Measurements from ENCODE around the gene SH3GL2.

The SH3GL2 gene

DNA sequence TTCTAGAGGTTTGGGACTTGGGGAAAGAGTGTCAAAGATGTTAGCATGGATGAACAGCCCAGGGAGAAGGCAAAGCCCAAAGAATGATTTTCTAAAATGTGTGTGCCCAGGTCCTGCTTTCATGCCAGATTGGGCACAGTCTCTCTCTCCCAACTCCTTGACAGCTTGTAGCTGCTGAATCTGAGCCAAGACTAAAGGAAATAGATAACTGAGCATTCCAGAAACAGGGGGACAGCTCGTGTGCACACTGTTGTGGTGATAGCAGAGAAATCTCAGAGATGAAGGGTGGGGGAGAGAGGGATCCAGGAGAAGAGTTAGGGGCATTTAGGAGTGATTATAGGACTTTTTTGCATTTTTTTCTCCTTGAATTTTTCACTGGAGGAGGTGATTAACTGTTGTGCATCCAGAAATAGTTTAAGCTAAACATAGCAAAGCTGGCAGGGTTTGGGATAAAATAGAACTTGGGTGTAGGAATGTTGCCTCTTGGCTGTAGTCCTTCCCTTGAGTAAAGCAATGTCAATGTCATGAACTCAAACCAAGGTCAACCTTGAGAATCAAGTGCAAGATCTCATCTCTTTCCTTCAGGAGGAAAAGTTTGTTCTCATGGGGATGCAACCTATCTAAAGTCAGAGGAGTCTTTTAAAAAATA is 245.9 kb downstream of the SH3GL2 start:
- Histone ChIP-seq H3K4me3 (ENCODE audit: low read length) (no peak overlapping the region), H3K9me3 (ENCODE audit: control insufficient read depth, low read depth, low read length) (no peaks in the 10 kb centered on the region), H3K27me3 (ENCODE audit: control insufficient read depth, insufficient read depth, low read length) (no peaks in the 10 kb centered on the region), H3K36me3 (ENCODE audit: control insufficient read depth, low read depth, low read length) (no peaks in the 10 kb centered on the region), H3K9ac (ENCODE audit: low read length) (no peak overlapping the region), H3K4me1 (ENCODE audit: control insufficient read depth, low read depth, low read length) (peaks cover 4% of the 10 kb centered on the region), H3K27ac (ENCODE audit: low read length) (no peak overlapping the region)

DNA sequence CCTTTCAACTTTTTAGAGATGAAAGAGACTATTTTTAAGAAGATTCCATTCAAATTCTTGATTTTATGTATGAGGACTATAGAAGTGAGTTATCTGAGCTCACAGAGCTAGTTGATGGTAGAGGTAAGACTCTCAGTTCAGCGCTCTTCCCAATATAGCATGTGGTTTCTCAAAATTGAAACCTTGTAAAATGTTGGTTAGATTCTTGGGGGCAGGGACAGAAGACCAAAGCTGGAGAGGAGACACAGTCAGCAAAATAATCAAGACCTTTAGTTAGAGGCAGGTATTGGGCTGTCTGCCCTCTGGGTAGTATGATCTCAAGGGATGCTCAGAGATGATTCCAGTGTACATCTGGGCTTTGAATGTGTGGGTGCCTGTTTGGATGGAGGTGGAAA is 246.4 kb downstream of the SH3GL2 start:
- Histone ChIP-seq H3K27ac (ENCODE audit: low read length) (no peak overlapping the region), H3K4me3 (ENCODE audit: low read length) (no peak overlapping the region), H3K9ac (ENCODE audit: low read length) (no peak overlapping the region), H3K36me3 (ENCODE audit: control insufficient read depth, low read depth, low read length) (no peaks in the 10 kb centered on the region), H3K9me3 (ENCODE audit: control insufficient read depth, low read depth, low read length) (no peaks in the 10 kb centered on the region), H3K27me3 (ENCODE audit: control insufficient read depth, insufficient read depth, low read length) (no peaks in the 10 kb centered on the region), H3K4me1 (ENCODE audit: control insufficient read depth, low read depth, low read length) (peaks cover 4% of the 10 kb centered on the region)

DNA sequence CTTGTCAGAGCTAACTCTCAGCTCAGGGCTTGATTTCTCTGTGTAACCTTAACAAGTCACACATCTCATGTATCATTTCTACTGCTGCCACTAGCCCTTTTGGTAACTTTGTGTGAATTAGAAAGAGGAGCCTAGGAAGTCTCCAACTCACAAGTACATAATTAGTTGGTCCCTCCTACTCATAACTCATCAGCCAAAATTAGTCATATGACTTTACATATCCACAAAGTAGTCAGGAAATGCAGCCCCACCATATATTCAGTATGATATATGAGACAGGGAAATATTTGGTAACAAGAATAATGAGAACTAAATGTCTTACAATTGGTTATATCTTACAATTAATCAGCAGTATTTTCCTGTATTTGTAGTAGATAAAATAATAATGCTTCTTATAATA is 250.2 kb downstream of the SH3GL2 start:
- H3K4me1 ChIP-seq (ENCODE audit: control insufficient read depth, low read depth, low read length) = peaks cover 4% of the 10 kb centered on the region
- H3K36me3 ChIP-seq (ENCODE audit: control insufficient read depth, low read depth, low read length) = no peaks in the 10 kb centered on the region
- no peaks in the 10 kb centered on the region for H3K9me3 ChIP-seq (ENCODE audit: control insufficient read depth, low read depth, low read length)
- no peak overlapping the region for H3K4me3 ChIP-seq (ENCODE audit: low read length)
- no peaks in the 10 kb centered on the region for H3K27me3 ChIP-seq (ENCODE audit: control insufficient read depth, insufficient read depth, low read length)
- H3K9ac ChIP-seq (ENCODE audit: low read length) = no peak overlapping the region
- H3K27ac ChIP-seq (ENCODE audit: low read length) = no peak overlapping the region

DNA sequence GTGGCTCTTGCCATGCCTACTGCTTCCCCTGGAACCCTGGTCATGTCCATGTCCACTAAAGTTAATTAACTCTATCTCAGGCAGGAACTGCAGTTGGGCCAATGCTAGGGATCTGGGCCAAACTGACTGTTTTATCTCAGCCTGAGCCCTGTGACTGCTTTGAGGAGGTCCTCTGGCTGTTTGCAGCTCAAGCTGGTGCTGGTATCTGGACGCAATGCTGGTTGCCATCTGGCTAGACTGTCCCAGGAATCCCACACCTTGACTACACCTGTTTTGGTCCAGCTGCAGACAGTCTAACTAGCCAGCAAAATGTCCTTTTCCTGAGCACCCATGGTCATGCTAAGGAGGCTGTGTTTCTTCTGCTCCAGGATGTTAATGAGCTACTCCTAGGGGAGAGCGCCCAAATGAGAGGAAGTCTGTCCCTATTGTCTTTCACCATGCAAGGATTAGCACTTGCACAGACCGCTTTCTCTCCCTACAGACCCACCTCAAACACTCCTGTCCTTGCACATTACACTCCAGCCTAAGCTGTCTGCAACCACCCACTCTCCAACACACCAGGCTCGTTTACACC is 251.0 kb downstream of the SH3GL2 start:
- Histone ChIP-seq H3K9me3 (ENCODE audit: control insufficient read depth, low read depth, low read length) (no peaks in the 10 kb centered on the region), H3K27me3 (ENCODE audit: control insufficient read depth, insufficient read depth, low read length) (no peaks in the 10 kb centered on the region), H3K27ac (ENCODE audit: low read length) (no peak overlapping the region), H3K4me3 (ENCODE audit: low read length) (no peak overlapping the region), H3K36me3 (ENCODE audit: control insufficient read depth, low read depth, low read length) (no peaks in the 10 kb centered on the region), H3K4me1 (ENCODE audit: control insufficient read depth, low read depth, low read length) (no peaks in the 10 kb centered on the region), H3K9ac (ENCODE audit: low read length) (no peak overlapping the region)

DNA sequence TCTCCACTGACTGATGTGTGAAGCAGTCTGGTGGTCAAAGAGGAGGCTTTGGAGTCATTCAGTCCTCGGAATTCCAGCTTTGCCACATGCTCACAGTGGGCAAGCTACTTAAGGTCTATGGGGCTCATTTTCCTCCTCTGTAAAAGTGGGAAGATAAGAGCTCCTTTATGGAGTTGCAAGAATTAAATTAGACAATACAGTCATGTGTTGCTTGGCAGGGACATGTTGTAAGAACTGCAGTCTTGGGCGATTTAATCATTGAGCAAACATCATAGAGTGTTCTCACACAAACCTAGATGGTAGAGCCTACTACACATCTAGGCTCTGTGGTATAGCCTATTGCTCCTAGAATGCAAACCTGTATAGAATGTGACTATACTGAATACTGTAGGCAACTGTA is 253.9 kb downstream of the SH3GL2 start:
- no peaks in the 10 kb centered on the region for H3K27me3 ChIP-seq (ENCODE audit: control insufficient read depth, insufficient read depth, low read length)
- no peak overlapping the region for H3K27ac ChIP-seq (ENCODE audit: low read length)
- no peak overlapping the region for H3K9ac ChIP-seq (ENCODE audit: low read length)
- H3K4me3 ChIP-seq (ENCODE audit: low read length) = no peak overlapping the region
- H3K9me3 ChIP-seq (ENCODE audit: control insufficient read depth, low read depth, low read length) = no peaks in the 10 kb centered on the region
- no peaks in the 10 kb centered on the region for H3K36me3 ChIP-seq (ENCODE audit: control insufficient read depth, low read depth, low read length)
- no peaks in the 10 kb centered on the region for H3K4me1 ChIP-seq (ENCODE audit: control insufficient read depth, low read depth, low read length)

DNA sequence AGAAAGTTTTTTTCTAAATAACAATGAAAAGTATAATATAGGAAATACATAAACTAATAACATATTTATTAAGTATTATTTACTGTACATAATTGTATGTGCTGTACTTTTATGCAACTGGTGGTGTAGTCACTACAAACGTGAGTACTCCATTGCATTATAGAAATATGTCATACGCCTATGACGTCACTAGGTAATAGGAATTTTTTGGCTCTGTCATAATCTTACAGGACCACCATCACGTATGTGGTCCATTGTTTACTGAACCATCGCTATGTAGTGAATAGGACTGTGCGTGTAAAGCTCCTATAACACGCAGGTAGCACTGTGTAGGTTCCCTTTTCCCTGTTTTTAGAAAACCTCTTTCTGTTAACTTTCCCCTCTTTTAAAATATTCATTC is 255.0 kb downstream of the SH3GL2 start:
- Histone ChIP-seq H3K4me3 (ENCODE audit: low read length) (no peak overlapping the region), H3K27ac (ENCODE audit: low read length) (no peak overlapping the region), H3K9me3 (ENCODE audit: control insufficient read depth, low read depth, low read length) (no peaks in the 10 kb centered on the region), H3K27me3 (ENCODE audit: control insufficient read depth, insufficient read depth, low read length) (no peaks in the 10 kb centered on the region), H3K4me1 (ENCODE audit: control insufficient read depth, low read depth, low read length) (no peaks in the 10 kb centered on the region), H3K9ac (ENCODE audit: low read length) (no peak overlapping the region), H3K36me3 (ENCODE audit: control insufficient read depth, low read depth, low read length) (no peaks in the 10 kb centered on the region)

DNA sequence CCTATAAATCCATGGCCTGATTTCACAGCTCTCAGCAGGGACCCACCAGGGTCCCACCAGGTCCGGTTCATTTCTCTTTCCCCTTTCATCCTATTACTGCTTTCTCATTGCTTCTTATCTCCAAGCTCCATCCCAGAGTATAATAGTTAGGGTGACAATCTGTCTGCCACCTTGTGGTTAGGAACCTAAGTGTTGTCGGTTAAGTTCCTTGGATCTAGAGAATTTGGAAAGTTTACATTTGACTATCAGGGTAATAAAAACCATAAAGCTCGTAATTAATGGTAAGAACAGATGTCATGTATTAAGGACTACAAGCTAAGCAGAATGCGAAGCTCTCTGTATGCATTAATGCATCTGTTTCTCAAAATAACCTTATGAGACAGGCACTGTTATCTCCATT is 259.1 kb downstream of the SH3GL2 start:
- H3K27ac ChIP-seq (ENCODE audit: low read length) = no peak overlapping the region
- H3K9ac ChIP-seq (ENCODE audit: low read length) = no peak overlapping the region
- H3K27me3 ChIP-seq (ENCODE audit: control insufficient read depth, insufficient read depth, low read length) = no peaks in the 10 kb centered on the region

DNA sequence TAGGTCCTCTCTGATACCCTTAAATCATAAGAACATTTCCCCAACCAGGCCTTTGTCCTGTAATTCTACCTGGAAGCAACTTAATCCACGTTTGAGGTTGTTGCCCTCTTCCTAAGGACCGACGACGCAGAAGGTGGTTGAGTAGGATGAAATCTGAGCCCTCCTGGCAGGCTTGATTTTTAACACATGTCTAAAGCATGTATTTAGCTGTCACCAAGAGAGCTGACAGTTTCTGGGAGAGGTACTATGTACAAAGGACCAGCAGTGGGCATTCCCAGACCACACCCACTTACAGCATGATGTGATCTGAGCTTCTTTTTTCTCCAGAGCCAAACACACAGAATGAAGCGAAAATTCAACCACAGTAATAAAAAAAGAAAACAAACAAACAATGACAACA is 260.9 kb downstream of the SH3GL2 start:
- Histone ChIP-seq H3K9me3 (ENCODE audit: control insufficient read depth, low read depth, low read length) (no peaks in the 10 kb centered on the region), H3K4me1 (ENCODE audit: control insufficient read depth, low read depth, low read length) (no peaks in the 10 kb centered on the region), H3K36me3 (ENCODE audit: control insufficient read depth, low read depth, low read length) (no peaks in the 10 kb centered on the region), H3K27ac (ENCODE audit: low read length) (no peak overlapping the region), H3K9ac (ENCODE audit: low read length) (no peak overlapping the region), H3K27me3 (ENCODE audit: control insufficient read depth, insufficient read depth, low read length) (no peaks in the 10 kb centered on the region), H3K4me3 (ENCODE audit: low read length) (no peak overlapping the region)

More for the DNA sequence above, 259.1 kb downstream of the SH3GL2 start:
- no peaks in the 10 kb centered on the region for H3K36me3 ChIP-seq (ENCODE audit: control insufficient read depth, low read depth, low read length)
- no peaks in the 10 kb centered on the region for H3K4me1 ChIP-seq (ENCODE audit: control insufficient read depth, low read depth, low read length)
- H3K4me3 ChIP-seq (ENCODE audit: low read length) = no peak overlapping the region
- H3K9me3 ChIP-seq (ENCODE audit: control insufficient read depth, low read depth, low read length) = no peaks in the 10 kb centered on the region

DNA sequence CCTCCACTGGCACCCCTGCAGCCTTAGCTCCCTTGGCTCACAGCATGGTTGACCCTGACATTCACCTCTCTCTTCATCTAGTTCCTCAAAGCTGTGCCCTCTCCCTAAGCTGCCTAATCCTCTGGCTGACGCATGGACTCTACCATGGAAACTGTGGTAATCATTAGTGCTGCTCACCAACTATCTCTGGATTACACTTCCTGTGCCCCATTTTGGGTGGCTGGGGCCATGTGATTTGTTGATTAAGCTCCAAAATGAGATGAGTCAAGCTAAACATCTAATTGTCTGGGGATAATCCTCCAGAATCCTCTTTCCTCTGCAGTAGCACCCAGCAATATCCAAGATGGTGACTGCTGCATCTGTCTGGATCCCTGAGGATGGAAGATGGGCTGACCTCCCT is 264.4 kb downstream of the SH3GL2 start:
- Histone ChIP-seq H3K27ac (ENCODE audit: low read length) (no peak overlapping the region), H3K9me3 (ENCODE audit: control insufficient read depth, low read depth, low read length) (no peaks in the 10 kb centered on the region), H3K36me3 (ENCODE audit: control insufficient read depth, low read depth, low read length) (no peaks in the 10 kb centered on the region), H3K4me3 (ENCODE audit: low read length) (no peak overlapping the region), H3K9ac (ENCODE audit: low read length) (no peak overlapping the region), H3K27me3 (ENCODE audit: control insufficient read depth, insufficient read depth, low read length) (no peaks in the 10 kb centered on the region), H3K4me1 (ENCODE audit: control insufficient read depth, low read depth, low read length) (no peaks in the 10 kb centered on the region)
